Astrocyte (in vitro differentiated cells and primary cell): Measurements from ENCODE around the gene SCAPER.

ENCODE experiments used
- CTCF ChIP-seq: IDR thresholded peaks from 2 replicates; pipeline ENCODE4 v1.5.1; 2011; ENCODE audit warnings: low read depth, mild to moderate bottlenecking, inconsistent platforms, low read length, moderate library complexity; ENCODE audit not compliant: insufficient read depth
- EZH2 ChIP-seq: IDR thresholded peaks from 2 replicates; pipeline ENCODE4 v1.6.1; 2012; ENCODE audit warnings: mild to moderate bottlenecking, low read length, inconsistent platforms; ENCODE audit not compliant: insufficient read depth

DNA sequence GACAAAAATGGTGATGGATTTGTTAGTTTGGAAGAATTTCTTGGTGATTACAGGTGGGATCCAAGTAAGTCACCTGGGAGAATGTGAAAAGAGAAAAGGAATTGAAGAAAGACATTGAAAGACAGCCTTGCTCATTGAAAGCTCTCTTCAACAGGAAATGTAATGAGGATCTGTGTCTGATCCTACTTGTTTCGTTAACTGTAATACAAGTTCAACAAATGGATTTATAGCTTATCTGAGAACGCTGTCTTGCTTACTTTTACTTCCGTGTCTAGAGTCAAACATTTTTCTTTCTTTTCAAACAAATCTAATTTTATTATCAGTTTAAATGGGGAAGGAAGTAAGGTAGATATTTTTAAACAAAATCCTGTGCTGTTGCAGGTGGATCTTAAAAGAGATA lies 42.3 kb upstream of the SCAPER start:
- no peak for TF ChIP-seq CTCF
- TF ChIP-seq EZH2: no peak
